GM21423 (cell line): Measurements from ENCODE around the gene CEP162.
"Not testable (repeated sequence)": the region's sequence is repeated elsewhere in the genome, so short reads cannot be mapped to it uniquely, and the experiment has no call there.

Source experiments
- ATAC-seq: cut with Tn5 transposase; IDR thresholded peaks from one replicate; pipeline ENCODE4 v1.9.1; 2021; ENCODE audit warnings: mild to moderate bottlenecking, moderate library complexity; ENCODE audit not compliant: unreplicated experiment

The CEP162 gene

GRCh38 chr6:84151669-84152068 is 75.8 kb downstream of the CEP162 start:
- no peak for ATAC-seq

GRCh38 chr6:84150705-84151104 is 76.7 kb downstream of the CEP162 start:
- peak; percentile 58 for ATAC-seq

- no peak for ATAC-seq
These were observed 85.9 kb downstream of the CEP162 start for GRCh38 chr6:84141521-84141920.

- no peak for ATAC-seq
These were observed 88.1 kb downstream of the CEP162 start for GRCh38 chr6:84139311-84139710.

- ATAC-seq, result no peak
These were observed 89.4 kb downstream of the CEP162 start for GRCh38 chr6:84137989-84138575.

GRCh38 chr6:84137051-84137375 is 90.4 kb downstream of the CEP162 start:
- ATAC-seq, result no peak

GRCh38 chr6:84136364-84137050 is 90.9 kb downstream of the CEP162 start:
- no peak for ATAC-seq

GRCh38 chr6:84135291-84135690 is 92.2 kb downstream of the CEP162 start:
- ATAC-seq, result no peak

GRCh38 chr6:84133385-84133784 is 94.1 kb downstream of the CEP162 start:
- not testable (repeated sequence) for ATAC-seq

- ATAC-seq, result not testable (repeated sequence)
These were observed 97.9 kb downstream of the CEP162 start for GRCh38 chr6:84129588-84129987.

- no peak for ATAC-seq
These were observed 104.3 kb downstream of the CEP162 start for GRCh38 chr6:84123186-84123585.

GRCh38 chr6:84119277-84119676 is 108.2 kb downstream of the CEP162 start:
- no peak for ATAC-seq

GRCh38 chr6:84118191-84118590 is 109.3 kb downstream of the CEP162 start:
- no peak for ATAC-seq

- not testable (repeated sequence) for ATAC-seq
These were observed 112.4 kb downstream of the CEP162 start for GRCh38 chr6:84114933-84115594.

GRCh38 chr6:84111351-84111750 is 116.1 kb downstream of the CEP162 start:
- ATAC-seq, result not testable (repeated sequence)

- no peak for ATAC-seq
These were observed 119.9 kb downstream of the CEP162 start for GRCh38 chr6:84107495-84107894.

- ATAC-seq, result not testable (repeated sequence)
These were observed 122.1 kb downstream of the CEP162 start for GRCh38 chr6:84105215-84105924.

- ATAC-seq, result no peak
These were observed 124.4 kb downstream of the CEP162 start for GRCh38 chr6:84103029-84103428.

- no peak for ATAC-seq
These were observed 132.3 kb downstream of the CEP162 start for GRCh38 chr6:84095156-84095555.

- ATAC-seq, result no peak
These were observed 133.7 kb downstream of the CEP162 start for GRCh38 chr6:84093441-84094435.
